ENCODE data around the gene TCP11. TPM values are rescaled to one million over a fixed set of nuclear protein-coding genes. Genes with fewer than 3 reads are reported as not detected.

Gene TCP11
- total and polyA plus RNA-seq, 2 of the 13 experiments (the other 11 are each of a cell fraction or from before 2014, with no cell fraction given): 0.04 TPM; not detected in 1

DNA sequence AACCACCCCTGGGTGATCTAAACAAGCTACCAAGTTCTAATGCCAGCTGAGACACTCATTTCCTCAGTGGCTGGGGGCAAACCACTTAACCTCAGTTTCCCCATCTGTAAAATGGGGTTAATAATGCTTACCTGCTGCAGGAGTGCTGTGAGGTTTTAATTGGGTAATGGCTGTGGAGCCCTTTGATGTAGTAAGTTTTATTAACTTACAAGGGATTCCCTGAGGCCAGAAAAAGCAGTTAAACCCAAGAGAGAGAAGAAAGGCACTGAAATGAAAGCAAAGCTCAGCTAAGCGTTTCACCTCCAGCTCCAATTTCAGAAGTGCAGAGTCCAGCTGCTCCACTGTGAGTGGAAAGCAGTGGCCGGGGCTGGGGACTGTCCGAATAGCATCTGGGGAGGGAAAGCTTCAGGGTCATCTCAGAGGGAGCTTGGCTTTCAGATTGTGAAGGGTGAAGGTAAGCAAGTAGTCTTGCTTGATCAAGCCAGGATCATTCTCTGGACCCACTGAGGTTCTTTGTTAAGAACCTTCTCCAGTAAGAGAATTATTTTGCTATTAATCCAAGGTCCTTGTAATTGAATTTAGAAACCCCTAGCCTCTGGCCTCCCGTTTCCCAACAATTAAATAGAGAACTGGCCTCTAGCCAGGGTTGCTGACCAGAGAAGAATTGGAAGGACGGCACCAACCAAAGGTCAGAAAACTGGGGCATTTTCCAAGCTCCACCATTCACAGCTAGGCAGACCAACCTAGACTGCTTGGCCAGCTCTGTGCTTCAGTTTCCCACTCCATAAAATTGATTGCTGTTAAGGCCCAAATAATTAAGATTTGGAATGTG, 20.9 kb upstream of the TCP11 start (continued):
- TF ChIP-seq, protein P1, sequence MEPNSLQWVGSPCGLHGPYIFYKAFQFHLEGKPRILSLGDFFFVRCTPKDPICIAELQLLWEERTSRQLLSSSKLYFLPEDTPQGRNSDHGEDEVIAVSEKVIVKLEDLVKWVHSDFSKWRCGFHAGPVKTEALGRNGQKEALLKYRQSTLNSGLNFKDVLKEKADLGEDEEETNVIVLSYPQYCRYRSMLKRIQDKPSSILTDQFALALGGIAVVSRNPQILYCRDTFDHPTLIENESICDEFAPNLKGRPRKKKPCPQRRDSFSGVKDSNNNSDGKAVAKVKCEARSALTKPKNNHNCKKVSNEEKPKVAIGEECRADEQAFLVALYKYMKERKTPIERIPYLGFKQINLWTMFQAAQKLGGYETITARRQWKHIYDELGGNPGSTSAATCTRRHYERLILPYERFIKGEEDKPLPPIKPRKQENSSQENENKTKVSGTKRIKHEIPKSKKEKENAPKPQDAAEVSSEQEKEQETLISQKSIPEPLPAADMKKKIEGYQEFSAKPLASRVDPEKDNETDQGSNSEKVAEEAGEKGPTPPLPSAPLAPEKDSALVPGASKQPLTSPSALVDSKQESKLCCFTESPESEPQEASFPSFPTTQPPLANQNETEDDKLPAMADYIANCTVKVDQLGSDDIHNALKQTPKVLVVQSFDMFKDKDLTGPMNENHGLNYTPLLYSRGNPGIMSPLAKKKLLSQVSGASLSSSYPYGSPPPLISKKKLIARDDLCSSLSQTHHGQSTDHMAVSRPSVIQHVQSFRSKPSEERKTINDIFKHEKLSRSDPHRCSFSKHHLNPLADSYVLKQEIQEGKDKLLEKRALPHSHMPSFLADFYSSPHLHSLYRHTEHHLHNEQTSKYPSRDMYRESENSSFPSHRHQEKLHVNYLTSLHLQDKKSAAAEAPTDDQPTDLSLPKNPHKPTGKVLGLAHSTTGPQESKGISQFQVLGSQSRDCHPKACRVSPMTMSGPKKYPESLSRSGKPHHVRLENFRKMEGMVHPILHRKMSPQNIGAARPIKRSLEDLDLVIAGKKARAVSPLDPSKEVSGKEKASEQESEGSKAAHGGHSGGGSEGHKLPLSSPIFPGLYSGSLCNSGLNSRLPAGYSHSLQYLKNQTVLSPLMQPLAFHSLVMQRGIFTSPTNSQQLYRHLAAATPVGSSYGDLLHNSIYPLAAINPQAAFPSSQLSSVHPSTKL (CRISPR knock-in tag; IDR thresholded peaks at IDR 0.05): peak; percentile 43
- TF ChIP-seq ZNF234 (CRISPR knock-in tag; conservative IDR thresholded peaks at IDR 0.05) (0 out of 2 replicates have a peak, but pooled peaks have one; percentile 51), GABPB1 (CRISPR knock-in tag; IDR thresholded peaks at IDR 0.05) (no peak), SPEN (CRISPR knock-in tag; IDR thresholded peaks at IDR 0.05; ENCODE audit: low read depth) (peak; percentile 45; the same call in 1 of the 2 replicates), CHD4 (IDR thresholded peaks at IDR 0.05; ENCODE audit: borderline replicate concordance, low read length) (peak; percentile 94; the same call in 1 of the 2 replicates), NCOA1 (CRISPR knock-in tag; IDR thresholded peaks at IDR 0.05) (no peak), THAP11 (CRISPR knock-in tag; IDR thresholded peaks at IDR 0.05) (no peak), SRY (CRISPR knock-in tag; IDR thresholded peaks at IDR 0.05) (no peak), EHMT2 (IDR thresholded peaks at IDR 0.05; ENCODE audit: borderline replicate concordance, low read depth, low read length) (0 out of 2 replicates have a peak, but pooled peaks have one; percentile 69), SP2 (CRISPR knock-in tag; IDR thresholded peaks at IDR 0.05) (no peak), WIZ (CRISPR knock-in tag; IDR thresholded peaks at IDR 0.05) (0 out of 2 replicates have a peak, but pooled peaks have one; percentile 31), ZNF558 (CRISPR knock-in tag; IDR thresholded peaks at IDR 0.05; ENCODE audit: borderline replicate concordance) (no peak), CREB1 (IDR thresholded peaks at IDR 0.05) (no peak), CREB1 (CRISPR knock-in tag; IDR thresholded peaks at IDR 0.05) (no peak), FOSL2 (CRISPR knock-in tag; IDR thresholded peaks at IDR 0.05) (0 out of 2 replicates have a peak, but pooled peaks have one; percentile 9), MAZ (IDR thresholded peaks at IDR 0.05; ENCODE audit: borderline replicate concordance, low read depth, low read length) (no peak), MAZ (CRISPR knock-in tag; IDR thresholded peaks at IDR 0.05; ENCODE audit: low read depth) (0 out of 2 replicates have a peak, but pooled peaks have one; percentile 30), KDM2A (CRISPR knock-in tag; IDR thresholded peaks at IDR 0.05; ENCODE audit: borderline replicate concordance, low read depth) (0 out of 2 replicates have a peak, but pooled peaks have one; percentile 21)
- TF ChIP-seq, protein P2, sequence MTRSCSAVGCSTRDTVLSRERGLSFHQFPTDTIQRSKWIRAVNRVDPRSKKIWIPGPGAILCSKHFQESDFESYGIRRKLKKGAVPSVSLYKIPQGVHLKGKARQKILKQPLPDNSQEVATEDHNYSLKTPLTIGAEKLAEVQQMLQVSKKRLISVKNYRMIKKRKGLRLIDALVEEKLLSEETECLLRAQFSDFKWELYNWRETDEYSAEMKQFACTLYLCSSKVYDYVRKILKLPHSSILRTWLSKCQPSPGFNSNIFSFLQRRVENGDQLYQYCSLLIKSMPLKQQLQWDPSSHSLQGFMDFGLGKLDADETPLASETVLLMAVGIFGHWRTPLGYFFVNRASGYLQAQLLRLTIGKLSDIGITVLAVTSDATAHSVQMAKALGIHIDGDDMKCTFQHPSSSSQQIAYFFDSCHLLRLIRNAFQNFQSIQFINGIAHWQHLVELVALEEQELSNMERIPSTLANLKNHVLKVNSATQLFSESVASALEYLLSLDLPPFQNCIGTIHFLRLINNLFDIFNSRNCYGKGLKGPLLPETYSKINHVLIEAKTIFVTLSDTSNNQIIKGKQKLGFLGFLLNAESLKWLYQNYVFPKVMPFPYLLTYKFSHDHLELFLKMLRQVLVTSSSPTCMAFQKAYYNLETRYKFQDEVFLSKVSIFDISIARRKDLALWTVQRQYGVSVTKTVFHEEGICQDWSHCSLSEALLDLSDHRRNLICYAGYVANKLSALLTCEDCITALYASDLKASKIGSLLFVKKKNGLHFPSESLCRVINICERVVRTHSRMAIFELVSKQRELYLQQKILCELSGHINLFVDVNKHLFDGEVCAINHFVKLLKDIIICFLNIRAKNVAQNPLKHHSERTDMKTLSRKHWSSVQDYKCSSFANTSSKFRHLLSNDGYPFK (CRISPR knock-in tag; IDR thresholded peaks at IDR 0.05; ENCODE audit: borderline replicate concordance): no peak

All from HepG2 (cell line).